ENCODE measurements around the gene CTU1.

The CTU1 gene

DNA sequence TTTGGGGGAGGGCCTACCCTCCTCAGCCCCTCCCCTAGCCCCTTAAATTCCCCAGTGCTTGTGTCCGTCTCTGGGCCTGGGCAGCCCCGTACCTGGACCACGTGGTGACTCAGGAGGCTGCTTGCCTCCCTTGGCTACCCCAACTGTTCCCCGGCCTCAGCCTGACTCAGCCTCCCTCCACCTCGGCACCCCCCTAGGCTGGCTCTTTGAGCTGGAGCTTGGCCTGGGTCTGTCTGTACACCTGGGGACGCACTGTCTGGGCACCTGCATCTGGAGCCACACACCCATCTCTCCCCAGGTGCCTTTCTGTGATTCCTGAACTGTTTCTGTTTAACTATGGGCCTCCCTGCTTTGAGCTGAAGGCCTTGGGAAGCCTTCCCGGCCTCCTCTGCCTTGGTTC, 23.7 kb downstream of the CTU1 start:
- H3K4me3 ChIP-seq (replicated peaks; ENCODE audit: low read depth, low read length): no peak overlapping the region
- no peak for DNase-seq (ENCODE audit: low read depth)
- TF ChIP-seq, protein P1, sequence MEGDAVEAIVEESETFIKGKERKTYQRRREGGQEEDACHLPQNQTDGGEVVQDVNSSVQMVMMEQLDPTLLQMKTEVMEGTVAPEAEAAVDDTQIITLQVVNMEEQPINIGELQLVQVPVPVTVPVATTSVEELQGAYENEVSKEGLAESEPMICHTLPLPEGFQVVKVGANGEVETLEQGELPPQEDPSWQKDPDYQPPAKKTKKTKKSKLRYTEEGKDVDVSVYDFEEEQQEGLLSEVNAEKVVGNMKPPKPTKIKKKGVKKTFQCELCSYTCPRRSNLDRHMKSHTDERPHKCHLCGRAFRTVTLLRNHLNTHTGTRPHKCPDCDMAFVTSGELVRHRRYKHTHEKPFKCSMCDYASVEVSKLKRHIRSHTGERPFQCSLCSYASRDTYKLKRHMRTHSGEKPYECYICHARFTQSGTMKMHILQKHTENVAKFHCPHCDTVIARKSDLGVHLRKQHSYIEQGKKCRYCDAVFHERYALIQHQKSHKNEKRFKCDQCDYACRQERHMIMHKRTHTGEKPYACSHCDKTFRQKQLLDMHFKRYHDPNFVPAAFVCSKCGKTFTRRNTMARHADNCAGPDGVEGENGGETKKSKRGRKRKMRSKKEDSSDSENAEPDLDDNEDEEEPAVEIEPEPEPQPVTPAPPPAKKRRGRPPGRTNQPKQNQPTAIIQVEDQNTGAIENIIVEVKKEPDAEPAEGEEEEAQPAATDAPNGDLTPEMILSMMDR (IDR thresholded peaks at IDR 0.05; ENCODE audit: low read length, missing control alignments): no peak

DNA sequence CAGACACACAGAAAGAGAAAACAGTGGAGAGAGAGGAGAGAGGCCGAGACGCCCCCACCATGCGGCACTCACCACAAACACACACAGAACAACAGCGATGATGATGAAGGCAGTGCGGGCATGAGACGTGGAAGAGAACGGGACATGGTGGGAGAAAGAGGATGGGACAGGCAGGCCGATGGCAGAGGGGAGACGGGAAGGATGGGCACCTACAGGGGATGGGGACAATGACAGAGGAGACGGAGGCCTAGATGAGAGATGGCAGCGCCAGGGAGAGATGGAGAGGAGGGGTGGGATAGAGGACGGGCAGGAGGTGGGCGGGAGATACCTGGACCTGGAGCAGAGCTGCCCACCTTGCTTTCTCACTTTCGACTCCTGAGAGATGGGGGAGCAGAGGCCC, 24.4 kb downstream of the CTU1 start:
- no peak for DNase-seq (ENCODE audit: low read depth)
- TF ChIP-seq, protein P1 (IDR thresholded peaks at IDR 0.05; ENCODE audit: low read length, missing control alignments): no peak
- H3K4me3 ChIP-seq (replicated peaks; ENCODE audit: low read depth, low read length): no peak overlapping the region

DNA sequence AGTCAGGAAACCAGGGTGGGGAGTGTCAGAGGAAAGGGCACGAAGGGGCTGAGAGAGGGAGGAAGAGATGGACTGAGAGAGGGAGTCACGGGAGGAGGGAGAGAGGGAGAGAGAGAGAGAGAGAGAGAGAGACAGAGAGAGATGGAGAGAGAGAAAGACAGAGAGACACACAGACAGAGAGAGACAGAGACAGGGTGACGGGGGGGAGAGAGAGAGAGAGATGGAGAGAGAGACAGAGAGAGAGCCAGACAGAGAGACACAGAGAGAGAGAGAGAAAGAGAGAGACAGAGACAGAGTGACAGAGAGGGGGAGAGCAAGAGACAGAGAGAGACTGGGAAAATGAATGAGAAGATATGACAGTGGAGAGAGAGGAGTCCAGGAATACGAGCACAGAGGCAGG, 25.0 kb downstream of the CTU1 start:
- DNase-seq (ENCODE audit: low read depth): no peak
- no peak overlapping the region for H3K4me3 ChIP-seq (replicated peaks; ENCODE audit: low read depth, low read length)
- TF ChIP-seq, protein P1 (IDR thresholded peaks at IDR 0.05; ENCODE audit: low read length, missing control alignments): no peak

DNA sequence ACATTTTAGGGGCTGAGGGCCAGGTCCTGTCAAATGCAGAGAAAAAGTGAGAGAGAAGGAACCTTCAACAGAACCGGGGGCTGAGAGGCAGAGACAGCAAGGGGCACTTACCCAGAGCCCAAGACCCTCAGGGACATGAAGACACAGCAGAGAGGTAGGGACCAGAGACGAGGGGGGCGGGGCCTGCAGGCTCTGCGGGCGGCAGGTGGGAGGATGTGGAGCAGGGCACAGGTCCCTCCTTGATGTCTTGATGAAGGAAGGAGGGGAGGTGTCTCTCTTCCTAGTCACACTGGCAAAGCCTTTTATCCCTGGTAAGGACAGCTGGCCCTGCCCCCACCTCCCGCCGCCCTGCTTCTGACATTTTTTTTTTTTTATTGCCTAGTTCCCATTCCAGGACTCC, 25.6 kb downstream of the CTU1 start, which contains the start of gene KLK14:
Gene KLK14 (minus strand): TSS at position 277 of the 400 bp plus-strand sequence. CDS start 273 bp downstream, at position 4.
- DNase-seq (ENCODE audit: low read depth): no peak
- H3K4me3 ChIP-seq (replicated peaks; ENCODE audit: low read depth, low read length): no peak within 1 kb of the TSS
- TF ChIP-seq, protein P1 (IDR thresholded peaks at IDR 0.05; ENCODE audit: low read length, missing control alignments): no peak

DNA sequence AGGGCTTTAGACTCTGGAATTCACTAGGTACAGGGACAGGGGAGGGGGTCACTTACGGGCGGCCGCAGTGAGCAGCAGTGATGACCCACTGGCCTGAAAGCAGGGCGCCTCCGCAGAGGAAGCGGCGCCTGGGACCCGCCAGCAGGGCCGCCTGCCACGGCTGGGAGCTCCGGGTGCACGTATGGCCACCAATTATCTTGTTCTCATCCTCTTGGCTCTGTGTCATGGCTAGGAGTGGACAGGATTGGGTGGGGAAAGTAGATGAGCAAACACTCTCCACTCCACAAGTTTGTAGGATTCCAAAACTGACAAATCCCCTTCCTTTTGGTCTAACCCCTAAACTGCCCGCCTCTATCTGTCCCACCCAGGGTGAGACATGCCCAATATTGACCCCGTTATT, 26.7 kb downstream of the CTU1 start:
- TF ChIP-seq, protein P1 (IDR thresholded peaks at IDR 0.05; ENCODE audit: low read length, missing control alignments): no peak
- DNase-seq (ENCODE audit: low read depth): no peak
- no peak overlapping the region for H3K4me3 ChIP-seq (replicated peaks; ENCODE audit: low read depth, low read length)

DNA sequence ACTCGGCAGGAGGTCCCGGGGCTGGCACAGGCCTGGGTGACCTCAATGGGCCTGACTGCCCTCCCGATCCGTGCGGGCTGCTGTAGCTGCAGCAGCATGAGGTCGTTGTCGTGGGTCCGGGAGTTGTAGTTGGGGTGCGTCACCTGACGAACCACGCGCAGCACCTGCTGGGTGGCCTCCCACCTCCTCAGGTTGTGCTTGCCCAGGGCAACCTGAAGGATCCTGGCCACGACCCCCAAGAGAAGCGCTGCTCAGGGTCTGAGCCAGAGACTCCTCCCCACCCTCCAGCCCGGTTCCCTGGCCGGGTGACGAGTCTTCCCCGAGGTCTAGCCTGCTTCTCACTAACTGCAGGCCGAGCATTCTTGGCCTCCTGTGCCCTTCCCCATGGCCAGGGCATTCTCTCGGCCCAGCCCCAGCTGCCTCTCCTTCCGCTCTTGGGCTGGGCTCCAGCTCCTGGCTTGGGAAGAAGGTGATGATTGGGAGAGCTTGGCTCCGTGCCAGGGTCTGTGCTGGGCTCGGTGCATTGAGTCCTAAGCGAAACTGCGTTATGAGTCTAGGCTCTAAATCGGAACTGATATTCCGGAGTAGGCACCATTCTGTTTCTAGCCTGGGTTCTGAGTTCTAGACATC, 28.6 kb downstream of the CTU1 start:
- no peak overlapping the region for H3K4me3 ChIP-seq (replicated peaks; ENCODE audit: low read depth, low read length)
- peak; percentile 66 for DNase-seq (ENCODE audit: low read depth)
- TF ChIP-seq, protein P1 (IDR thresholded peaks at IDR 0.05; ENCODE audit: low read length, missing control alignments): no peak

DNA sequence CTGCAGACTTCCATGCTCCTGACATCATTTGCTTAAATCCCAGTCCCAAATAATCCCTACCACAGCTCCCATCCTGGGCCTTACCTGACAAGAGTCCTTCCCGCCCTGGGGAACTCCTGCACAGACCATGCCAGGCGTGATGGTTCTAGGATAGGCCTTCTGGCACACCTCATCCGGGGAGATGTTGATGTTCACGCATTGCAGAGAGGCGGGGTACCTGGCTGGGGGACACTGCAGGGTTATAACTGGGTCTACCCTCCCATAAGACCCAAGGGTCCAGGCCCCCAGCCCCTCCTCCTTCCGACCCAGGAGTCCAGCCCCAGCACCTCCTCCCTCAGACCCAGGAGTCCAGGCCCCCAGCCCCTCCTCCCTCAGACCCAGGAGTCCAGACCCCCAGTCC, 29.5 kb downstream of the CTU1 start:
- no peak overlapping the region for H3K4me3 ChIP-seq (replicated peaks; ENCODE audit: low read depth, low read length)
- no peak for DNase-seq (ENCODE audit: low read depth)

More for the DNA sequence above, 29.5 kb downstream of the CTU1 start:
- TF ChIP-seq, protein P1 (IDR thresholded peaks at IDR 0.05; ENCODE audit: low read length, missing control alignments): no peak

Data from fibroblast of pulmonary artery (primary cell).